ENCODE measurements around the gene DNAJB14.

DNAJB14 gene

DNA sequence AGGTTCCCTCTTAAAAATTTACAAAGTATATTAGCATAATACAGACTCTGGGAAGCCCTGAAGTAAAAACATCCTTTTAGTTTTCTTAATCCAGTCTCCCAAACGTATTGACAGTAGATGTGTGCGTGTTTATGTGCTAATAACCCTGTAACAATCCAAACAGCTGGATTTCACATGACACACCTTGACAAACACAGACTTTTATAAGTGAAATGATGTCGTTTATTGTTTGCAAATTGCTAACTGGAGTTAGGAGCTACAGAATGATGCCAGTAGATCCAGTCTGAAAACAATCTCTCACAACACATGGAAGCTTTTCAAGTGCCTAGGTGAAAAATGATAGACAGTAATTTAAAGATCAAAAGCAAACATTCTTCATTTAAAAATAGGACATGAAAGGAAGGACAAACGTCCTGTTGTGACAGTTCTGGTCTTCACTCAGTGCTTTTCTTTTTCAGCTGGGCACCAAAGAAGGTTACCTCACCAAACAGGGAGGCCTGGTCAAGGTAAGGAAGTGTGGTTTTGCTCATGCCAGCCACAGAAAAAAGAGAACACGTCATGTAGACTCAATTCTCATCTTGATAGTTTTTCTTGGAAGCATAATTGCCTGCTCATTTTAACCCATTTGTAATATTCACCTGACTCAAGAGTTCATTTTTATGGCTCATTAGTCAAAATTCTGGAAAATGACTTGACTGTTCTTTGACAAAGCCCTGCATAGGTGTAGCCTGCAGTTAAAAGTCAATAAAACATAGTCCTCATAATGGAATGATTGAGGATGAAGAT lies 85.1 kb downstream of the DNAJB14 start:
- no peak for DNase-seq

DNA sequence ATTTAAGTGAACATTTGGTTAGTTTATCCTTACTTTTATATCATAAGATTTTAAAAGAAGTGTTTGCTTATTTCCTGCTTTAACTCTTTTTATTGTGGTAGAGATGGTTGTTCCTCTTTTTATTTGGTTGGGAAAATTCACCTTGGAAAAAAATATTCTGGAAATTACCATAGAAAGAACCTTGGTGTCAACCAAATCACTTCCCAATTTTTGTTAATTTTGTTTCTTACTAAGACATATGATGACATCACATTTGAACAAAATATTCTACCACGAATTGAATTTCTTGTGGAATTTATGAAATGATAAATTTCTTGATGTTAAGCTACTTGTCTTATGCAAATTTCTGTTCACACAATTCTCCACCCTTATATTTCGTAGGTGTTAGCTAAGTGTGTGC lies 85.9 kb downstream of the DNAJB14 start:
- no peak for DNase-seq

DNA sequence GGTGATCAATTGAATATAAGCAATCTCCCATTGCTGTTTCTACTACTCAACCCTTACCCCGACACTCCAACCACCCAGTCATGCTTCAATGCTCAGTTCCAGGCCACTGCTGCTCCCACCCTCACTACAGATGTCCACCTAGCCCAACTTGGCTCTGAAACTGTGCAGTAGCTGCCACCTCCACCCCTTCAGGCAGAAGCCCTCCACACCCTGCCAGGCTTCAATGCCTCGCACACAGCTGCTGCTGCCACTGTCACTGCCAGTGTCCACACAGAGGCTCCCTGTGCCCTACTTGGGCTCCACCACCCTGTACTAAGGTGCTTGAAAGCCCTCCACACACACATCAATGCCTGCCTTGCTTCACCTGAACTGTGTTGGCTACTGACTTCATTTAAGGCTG lies 86.8 kb downstream of the DNAJB14 start:
- DNase-seq = no peak

DNA sequence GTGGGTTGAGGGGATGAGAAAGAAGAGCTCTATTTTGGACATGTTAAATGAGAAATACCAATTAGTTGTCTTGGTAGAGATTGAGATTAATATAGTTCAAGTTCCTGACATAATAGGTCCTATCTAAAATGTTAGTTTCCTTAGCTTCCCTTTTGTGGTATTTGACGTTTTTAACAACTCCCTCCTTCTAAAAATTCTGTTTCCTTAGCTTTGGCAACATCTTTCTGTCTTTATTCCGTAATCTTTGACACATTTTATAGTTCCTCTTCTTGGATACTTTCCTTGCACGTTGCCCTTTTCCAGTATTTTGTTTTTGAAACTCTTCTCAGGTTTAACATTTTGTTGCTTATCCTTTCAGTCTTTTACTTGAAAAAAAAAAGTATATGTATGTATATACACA lies 89.1 kb downstream of the DNAJB14 start:
- no peak for DNase-seq

DNA sequence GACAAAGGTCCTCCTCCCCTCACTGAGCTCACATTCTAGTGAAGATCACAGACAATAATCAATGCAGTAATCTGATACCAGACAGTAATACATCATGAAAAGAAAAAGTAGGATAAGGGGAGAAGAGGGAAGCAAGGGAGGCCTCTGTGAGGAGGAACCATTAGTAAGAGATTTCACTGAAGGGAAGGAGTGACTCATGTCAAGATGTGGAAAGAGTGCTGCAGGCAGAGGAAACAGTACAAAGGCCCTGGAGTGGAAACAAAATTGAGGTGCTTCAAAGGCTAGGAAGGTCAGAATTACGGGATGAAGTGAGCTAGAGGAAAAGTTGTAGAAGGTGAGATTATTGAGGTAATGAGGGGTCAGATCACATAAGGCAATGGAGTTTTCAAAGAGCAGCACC lies 90.3 kb downstream of the DNAJB14 start:
- DNase-seq = no peak

DNA sequence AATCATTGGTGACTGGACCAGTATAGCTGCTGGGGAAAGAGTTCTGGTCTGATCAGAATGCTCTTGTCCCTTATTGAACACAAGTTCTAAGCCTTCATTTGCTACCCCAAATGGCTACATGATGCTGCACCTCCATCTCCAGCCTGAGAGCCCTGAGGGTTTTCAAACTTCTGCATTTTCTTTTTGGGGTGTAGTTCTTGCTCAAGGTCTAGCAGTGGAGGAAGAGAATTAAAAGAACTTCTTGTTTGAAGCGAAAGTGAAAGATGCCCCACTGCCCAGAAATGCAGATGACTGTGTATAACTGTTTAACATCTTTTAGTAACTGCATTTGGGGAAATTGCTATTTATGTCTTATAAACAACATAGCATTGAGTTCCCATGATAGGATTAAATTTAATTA lies 90.7 kb downstream of the DNAJB14 start:
- DNase-seq = no peak

DNA sequence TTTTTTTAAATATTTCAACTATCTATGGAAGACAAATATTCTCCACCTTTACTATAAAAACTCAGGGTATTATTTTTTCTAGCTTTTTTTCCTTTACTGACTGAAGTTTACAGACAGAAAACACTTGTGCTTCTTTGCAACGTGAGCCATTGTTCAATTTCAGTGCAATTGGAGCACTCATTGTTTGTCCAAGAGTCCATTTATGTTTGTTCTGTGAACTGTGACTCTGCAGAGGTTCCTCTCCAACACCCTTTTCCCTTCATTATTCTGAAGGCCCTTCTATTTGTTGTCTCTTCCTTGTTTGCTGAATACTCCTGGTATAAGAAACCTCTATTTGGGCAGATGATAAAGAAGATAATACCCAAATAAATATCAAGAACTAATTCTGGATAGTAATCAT lies 92.4 kb downstream of the DNAJB14 start:
- no peak for DNase-seq

DNA sequence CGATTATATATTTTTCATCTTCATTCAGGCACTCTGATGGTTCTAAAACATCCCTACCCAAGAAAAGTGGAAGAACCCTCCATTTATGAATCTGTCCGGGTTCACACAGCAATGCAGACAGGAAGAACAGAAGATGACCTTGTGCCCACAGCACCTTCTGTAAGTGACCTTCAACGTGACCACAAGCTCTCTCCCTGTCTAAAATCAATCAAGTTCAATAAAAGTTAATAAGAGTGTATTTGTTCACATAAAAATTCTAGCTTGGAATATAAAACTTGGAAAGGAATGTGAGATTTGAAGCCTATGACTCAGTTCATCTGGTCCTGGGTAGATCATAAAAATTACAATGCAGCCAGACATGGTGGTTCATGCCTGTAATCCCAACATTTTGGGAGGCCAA lies 93.2 kb downstream of the DNAJB14 start:
- no peak for DNase-seq

DNA sequence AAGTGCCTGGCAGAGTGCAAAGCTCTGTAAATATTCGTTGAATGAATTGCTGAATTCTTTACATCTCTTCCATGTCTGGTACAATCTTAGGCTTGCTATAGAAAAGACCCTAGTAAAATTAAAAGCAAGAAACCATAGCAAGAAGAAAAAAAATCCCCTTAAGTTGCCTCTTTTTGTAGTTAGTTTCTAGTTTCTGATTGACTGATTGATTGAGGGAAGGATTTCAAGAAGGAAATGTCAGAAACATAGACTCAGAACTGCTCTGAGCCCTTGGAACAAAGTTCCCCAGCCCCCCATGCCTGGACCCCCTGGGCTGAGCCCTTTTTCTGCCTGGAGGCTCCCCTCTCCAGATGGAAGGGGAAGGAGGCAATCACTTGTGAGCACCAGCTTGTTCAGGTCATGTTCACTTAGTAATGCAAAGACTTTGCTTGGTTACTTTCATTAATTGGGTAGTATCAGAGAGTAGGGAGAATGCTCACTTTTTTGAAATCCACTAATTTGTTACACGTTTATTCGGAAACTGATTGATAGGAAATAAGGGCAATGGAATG lies 94.1 kb downstream of the DNAJB14 start:
- DNase-seq = no peak

DNA sequence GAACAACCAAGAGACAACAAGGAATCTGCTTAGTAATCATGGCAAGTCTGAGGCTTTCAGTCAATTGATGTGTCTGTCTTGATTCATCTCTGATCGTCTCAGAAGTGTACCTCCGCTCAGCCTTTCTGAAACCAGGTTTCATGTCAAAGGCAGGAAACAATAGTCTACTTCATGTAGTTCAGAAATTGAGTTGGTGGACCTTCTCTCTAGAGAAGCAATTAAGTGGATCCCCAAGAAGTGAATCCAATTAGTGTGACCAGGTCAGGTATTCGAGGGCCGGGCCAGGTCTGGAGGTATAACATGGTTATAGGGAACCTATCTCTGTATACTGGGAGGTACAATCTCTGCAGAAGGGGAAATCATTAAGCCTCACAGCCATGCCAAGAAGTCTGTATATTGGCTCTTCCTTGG lies 97.8 kb downstream of the DNAJB14 start:
- no peak for DNase-seq

DNA sequence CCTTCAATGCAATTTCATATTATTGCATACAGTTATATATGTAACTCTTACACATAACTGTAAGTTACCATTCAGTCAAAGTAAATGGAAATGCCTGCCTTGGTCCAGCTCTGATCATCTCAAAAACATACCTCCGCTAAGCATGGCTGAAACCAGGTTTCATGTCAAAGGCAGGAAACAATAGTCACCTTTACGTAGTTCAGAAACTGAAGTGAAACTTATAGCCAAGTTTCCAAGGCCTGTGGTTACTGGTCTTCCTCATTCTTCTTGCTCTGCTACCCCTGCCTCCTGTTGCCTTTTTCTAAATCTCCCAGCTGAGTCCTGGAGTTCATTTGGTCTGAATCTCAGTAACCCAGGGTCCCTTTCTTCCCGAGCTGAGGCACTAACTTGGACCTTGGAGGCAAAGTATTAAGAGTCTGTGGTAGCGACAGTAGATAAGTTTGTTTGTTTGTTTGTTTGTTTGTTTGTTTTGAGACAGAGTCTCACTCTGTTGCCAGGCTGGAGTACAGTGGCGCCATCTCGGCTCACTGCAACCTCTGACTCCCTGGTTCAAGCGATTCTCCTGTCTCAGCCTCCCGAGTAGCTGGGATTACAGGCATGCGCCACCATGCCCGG lies 98.9 kb downstream of the DNAJB14 start:
- DNase-seq = no peak

DNA sequence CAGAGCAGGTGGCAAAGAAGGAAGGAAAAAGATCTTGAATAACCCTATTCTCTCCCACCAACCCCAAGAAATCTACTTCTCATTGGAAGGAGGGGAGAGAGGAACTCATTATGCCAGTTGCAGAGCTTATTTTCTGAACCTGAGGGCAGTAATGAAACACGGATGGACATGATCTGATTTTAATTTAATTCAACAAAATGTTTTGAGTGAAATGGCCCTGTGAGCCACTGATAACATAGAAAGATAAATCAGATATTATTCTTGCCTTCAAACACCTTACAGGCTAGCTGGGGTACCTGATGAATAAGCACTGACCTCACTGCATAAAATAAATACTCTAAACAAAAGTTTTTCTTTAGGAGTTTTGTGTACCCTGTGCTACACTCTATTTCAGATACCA lies 99.5 kb downstream of the DNAJB14 start:
- DNase-seq = no peak
